Left colon (tissue), 2 donors: ENCODE data around the gene GNAZ. TPM values are rescaled to one million over a fixed set of nuclear protein-coding genes. Genes with fewer than 3 reads are reported as not detected.
A peak's percentile ranks its signal among the peaks of the same experiment; 100 is the strongest.

Experiments used
- ATAC-seq: fragments of 200-7000 bp; cut with Tn5 transposase; one replicate; pipeline ENCODE4 v1.9.1; 2020; ENCODE audit warnings: mild to moderate bottlenecking, moderate library complexity
- DNase-seq, 2 donors: peaks; one replicate each; pipeline ENCODE4 v3.0.0-alpha.2; 2020
- intact Hi-C, 2 donors: fragments of 100-400 bp; cut with DNase I in 1 of 2; cut with micrococcal nuclease in 1 of 2; formaldehyde crosslinking; loops; one replicate each; pipeline versions ENCODE4 v1.11.2 to v1.14.0; 2022; cut with DNase I, micrococcal nuclease
- total RNA-seq, 2 donors: library from RNA; stranded (reverse); fragmentation: NEBNext Ultra II Directional; extraction: Animal tissue kit (Norgen Biotek cat#: 25700); gene quantifications; one replicate each; pipeline ENCODE4 v1.2.1, GENCODE V29; 2021
- donor health status: DM: no; HTN: no; CAD: no.
- donor health status: DM: yes; HTN: yes; CAD: no.

The GNAZ gene
- total RNA-seq, 2 donors from 2014 or later: 1.0 to 2.9 TPM

DNA sequence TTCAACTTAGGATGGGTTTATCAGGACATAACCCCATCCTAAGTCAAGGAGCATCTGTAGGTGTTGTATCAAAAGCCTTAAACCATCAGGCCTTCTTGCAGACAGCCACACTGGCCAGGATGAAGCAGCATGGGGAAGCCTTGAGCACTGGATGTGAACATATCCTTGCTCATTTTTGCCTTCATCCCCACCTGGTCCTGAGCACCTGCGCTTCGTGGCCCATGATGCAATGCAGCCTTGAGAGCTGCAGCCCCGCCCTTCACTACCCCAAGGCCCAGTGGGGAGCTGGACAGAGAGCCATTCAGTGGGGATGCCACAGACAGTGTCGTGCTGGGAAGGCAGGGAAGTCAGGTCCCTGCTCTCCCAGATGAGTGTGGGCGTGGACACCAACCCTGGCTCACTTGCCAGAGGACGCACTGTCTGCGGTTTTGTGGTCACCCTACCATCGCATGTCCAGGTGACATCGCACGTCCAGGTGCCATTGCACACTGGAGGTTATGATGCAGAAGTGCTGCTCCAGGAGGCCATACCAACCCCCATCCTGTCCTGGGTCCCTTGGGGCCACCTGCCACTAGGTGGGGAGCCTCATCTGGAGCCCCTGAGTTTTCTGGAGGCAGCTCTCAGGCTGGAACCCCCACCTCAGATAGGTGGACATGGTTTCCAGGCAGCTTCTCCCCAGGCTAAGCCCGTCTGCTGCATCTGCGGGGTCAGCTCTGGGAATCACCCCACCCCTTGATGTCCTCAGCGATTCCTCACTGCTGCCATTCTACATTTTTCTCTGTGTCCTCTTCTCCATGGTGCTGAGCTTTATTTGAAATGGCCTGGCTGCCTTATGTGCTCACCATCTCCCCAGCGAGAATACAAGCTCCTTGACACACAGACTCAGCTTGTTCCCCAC, 14.4 kb downstream of the GNAZ start:
- ATAC-seq (no peak), DNase-seq (no peak)
- intact Hi-C loops: no loop called here

DNA sequence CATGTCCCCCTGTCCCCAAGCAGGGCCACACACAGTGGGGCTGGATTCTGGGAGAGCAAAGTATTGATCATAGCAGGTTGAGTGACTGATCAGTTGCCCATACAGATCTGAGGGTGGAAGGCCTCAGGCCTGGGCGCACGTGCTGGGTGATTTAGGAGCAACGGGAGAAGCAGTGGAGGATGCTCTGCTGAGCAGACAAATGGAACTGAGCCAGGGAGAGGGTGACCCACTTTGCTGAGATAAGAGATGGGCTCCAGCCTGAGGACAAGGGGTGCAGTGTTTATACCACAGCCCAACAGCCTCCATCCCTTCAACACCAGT, 15.0 kb downstream of the GNAZ start:
- no peak for DNase-seq
- no peak for ATAC-seq
- intact Hi-C loops: no loop called here

DNA sequence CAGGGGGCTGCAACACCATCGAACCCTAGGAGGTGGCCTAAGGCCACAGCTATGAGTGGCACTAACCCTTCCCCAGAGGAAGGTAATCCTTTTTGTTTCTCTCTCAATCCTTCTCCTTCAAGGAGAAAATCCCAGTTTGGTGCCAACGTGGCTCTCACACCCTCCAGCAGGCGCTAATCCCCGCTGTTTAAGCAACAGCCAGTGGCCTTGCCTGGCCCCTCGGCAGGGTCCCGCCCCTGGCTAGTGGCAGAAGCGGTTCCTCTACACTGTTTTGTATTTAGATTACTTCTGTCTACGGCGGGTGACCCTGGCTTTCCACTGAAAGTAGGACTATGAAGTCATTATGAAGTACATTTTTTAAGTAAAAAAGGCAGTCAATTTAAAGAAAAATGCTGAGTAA, 15.5 kb downstream of the GNAZ start:
- DNase-seq (no peak), ATAC-seq (no peak)
- intact Hi-C loops: no loop called here

DNA sequence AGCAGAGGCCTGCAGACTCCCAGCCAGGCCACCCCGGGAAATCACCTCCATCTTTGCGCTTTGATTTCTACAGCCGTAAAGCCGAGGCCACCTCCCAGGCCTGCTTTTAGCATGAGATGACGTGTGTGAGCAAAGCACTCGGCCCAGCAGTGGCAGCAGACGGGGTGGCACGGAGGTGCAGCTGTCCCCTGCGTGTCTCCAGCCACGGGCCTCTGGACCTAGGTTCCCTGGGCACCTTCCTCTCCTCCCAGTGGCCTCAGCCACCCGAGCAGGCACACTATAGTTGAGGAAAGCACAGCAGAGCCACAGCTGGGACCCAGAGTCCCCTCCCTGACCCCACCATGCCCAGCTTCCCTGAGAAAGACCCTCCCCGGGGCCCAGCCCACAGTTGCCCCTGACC, 15.9 kb downstream of the GNAZ start:
- intact Hi-C loops: no loop called here
- ATAC-seq (no peak), DNase-seq (no peak)

DNA sequence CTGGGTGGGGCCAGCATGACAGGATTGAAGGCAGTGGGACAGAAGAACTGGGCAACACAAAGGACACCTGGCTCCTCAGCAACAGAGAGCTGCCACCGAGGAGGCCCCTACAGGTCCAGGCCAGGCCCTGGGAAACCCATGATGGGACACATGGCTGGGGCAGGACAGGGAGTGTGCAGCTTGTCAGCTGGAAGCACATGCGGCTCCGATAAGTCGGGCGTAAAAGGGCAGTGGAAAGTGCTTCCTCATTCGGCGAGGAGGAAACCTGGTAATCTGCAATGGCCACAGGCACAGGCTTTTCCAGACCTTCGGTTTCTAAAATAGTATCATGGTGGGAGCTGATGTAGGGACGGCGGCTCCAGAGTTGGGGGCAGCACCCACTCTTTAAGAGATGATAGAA, 16.5 kb downstream of the GNAZ start:
- ATAC-seq: no peak
- DNase-seq: no peak
- intact Hi-C loops: no loop called here

DNA sequence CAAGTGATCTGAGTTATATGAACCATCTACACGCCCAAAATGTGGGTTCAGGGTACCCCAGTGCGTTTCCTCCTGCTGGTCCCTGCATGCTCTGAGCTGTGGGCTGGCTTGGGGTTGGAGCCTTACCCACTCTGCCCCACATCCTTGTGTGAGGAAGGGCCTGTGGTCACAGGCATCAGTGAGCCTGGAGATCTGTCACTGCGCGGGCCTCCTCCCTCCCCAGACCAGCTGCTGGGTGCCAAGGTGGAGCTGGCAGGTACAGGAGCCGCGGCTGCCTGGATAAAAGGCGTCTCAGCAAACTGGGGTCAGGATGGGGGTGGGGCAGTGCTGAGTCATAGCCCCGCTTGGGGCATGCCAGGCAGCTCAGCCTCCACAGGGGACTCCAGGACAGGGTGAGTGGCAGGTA, 17.9 kb downstream of the GNAZ start:
- no peak for ATAC-seq
- no peak for DNase-seq
- intact Hi-C loops: no loop called here

DNA sequence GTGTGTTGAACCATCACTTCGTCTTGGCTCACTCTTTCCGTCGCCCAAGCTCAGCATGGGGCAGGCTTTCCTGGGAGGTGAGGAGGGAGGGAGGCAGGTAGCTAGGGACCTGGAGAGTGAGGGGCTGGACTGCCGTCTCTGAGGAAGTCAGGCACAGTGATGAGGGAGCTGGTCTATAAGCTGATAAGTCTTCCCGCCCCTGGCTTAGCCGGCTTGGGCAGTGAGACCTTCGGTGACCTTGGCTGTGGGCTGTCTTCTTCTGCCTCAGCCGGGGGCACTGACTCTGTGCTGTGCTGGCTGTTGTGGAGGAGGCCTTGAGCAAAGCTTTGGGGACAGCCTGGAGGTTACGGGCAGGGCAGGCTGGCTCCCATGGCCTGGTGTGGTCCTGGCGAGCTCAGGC, 18.7 kb downstream of the GNAZ start:
- intact Hi-C loops: no loop called here
- ATAC-seq (no peak), DNase-seq (no peak)

DNA sequence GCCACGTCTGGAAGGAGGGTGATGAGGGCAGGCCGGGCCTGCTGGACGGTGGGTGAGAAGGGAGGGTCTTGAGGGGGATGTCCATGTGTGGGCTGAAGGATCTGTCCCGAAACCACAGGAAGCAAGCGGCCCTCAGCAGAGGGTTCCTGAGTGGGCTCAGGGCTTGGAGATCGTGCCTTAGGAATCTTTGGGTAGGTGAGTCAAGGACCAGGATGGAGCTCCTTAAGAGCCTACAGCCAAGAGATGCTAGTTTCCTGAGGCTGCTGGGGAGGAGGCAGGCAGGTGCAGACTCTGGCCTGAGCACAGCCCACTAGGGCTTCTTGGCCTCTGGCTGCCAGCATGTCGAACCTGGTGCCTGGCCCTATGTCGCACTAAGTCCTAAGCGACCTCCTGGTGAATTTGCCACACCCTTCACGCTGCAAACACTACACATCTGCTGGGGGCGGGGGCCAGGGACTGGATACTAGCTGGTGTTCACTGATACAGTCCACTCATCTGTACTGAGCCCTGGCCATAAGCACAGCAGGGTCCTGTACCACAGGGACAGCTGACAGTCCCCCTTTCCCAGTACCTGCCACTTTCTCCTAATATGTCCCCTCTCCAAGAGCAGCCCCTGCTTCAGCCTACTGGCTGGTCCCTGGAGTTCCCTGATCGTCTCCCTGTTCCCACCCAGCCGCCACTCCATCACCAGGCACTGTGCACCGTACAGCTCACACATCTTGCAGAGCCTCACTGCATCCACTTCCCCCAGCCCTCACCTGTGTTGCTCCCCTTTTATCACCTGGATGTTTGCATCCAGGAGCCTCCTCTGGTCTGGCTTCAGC, 19.5 kb downstream of the GNAZ start:
- peak; percentile 21 for ATAC-seq
- intact Hi-C loops: no loop called here
- no peak for DNase-seq

DNA sequence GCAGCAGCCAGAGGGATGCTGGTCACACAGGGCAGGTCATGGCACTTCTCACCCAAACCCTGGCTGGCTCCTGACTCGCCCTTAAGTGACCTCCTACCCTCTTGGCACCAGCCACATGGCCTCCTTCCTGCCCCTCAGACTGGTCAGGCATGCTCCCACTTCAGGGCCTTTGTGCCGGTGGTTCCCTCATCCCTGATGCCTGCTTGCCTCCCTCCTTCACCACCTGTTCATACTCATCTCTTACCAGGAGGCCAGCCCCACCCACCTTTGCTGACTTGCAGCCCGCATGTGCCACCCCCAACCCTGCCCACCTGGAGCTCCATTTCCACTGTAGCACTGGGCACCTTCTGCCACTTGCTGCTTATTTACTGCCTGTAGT, 20.1 kb downstream of the GNAZ start:
- intact Hi-C loops: no loop called here
- no peak for ATAC-seq
- DNase-seq: no peak

DNA sequence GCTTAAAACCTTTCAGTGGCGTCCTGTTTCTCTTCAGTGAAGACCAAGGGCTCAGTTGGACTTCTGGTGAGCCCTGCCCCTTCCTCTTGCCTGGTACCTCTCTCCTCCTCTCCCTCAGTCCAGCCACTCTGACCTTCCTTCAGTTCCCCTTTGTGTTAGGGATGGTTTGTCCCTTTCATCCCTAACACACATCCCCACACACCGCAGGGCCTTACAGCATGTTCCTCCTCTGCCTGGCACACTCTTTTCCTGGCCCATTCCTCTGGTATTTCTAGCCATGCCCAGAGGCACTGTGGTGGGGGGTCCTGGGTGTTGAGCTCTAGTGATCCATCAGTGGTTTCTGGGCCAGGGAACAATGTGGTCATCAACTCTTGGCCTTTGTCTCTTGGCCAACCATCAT, 21.4 kb downstream of the GNAZ start:
- no peak for ATAC-seq
- DNase-seq: no peak
- intact Hi-C loops: no loop called here

DNA sequence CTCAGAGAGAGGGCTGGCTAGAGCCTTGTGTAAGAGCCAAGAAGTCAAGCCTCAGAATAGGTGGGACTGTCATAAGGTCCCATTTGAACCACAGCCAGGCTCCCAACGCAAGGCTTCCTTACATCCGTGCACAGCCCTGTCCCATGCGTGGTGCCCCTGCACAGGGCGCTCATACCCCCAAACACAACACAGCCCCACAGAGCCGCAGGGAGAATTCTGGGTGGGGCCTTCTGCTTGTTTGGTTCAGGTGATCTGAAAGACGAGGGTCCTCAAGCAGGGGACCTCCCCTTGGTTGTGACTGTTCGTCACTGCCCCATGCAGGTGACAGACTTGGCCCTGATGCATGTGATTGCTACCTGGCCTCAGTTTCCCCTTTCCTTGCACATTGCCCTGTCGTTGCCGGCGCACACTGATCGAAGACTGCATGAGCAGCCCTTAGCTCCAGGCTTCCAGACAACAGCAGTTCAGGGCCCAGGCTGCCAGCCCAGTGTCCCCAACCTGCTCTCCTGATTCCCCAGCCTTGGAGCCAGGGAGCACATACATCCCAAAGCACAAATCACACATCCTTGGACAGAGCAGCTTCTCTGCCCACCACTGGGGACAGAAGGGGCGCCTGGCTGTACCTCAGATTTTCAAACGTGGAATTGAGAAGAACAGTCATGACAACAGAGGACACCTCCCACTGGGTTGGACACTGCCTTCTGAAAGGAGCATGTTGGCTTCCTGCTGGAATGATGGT, 22.1 kb downstream of the GNAZ start:
- DNase-seq (no peak), ATAC-seq (no peak)
- intact Hi-C loops: no loop called here

DNA sequence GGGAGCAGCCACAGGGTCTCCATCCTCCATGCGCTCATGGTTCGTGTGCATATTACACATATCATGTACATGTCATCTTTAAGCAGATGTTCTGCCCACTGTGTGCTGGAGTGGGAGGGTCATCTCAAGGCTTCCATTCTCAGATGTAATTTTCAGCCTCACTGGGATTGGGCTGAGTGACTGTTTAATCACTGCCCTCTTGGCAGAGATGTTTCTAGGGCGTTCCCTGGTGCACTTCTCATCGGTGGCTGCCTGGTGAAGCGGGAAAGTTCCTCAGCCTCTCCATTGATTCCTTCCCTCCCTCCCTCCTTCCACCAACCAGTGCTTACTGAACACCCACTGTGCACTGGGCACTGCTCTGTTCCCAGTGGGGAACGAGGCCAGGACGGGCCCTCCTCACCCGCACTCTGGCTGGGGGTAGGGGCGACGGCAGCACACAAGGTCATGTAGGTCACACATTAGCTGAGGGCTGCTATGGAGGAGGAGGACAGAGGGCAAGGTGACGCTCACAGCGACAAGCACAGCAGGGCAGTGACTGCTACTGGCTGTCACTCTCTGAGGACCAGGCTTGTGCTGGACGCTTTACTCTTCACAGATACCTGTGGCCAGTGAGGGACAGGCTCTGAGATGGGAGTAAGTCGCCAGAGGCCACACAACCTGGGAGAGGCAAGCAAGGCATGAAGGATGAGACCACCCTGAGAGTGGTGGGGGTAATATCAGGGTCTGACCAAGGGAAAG, 22.9 kb downstream of the GNAZ start:
- intact Hi-C loops: no loop called here

DNA sequence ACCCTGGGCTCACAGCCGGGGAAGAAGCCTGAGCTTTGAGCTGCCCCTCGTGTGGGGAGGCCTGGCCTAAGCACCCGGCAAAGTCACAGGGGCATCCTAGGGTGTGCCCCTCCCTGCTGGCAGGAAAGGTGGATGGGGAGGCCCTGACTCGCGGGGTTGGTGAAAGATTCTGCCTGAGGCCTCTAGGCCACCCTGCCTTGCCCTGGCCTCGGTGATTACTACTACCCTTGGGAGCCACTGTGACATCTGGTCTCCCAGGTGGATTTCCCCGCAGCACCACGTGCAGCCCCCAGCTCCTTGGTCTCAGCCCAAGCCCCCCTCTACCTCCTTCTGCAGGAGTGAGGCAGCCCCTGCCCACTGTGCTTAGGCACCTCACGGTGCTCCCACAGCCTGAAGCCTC, 23.9 kb downstream of the GNAZ start:
- DNase-seq (no peak), ATAC-seq (no peak)
- intact Hi-C loops: no loop called here

More for the DNA sequence above, 22.9 kb downstream of the GNAZ start:
- DNase-seq: no peak
- no peak for ATAC-seq

DNA sequence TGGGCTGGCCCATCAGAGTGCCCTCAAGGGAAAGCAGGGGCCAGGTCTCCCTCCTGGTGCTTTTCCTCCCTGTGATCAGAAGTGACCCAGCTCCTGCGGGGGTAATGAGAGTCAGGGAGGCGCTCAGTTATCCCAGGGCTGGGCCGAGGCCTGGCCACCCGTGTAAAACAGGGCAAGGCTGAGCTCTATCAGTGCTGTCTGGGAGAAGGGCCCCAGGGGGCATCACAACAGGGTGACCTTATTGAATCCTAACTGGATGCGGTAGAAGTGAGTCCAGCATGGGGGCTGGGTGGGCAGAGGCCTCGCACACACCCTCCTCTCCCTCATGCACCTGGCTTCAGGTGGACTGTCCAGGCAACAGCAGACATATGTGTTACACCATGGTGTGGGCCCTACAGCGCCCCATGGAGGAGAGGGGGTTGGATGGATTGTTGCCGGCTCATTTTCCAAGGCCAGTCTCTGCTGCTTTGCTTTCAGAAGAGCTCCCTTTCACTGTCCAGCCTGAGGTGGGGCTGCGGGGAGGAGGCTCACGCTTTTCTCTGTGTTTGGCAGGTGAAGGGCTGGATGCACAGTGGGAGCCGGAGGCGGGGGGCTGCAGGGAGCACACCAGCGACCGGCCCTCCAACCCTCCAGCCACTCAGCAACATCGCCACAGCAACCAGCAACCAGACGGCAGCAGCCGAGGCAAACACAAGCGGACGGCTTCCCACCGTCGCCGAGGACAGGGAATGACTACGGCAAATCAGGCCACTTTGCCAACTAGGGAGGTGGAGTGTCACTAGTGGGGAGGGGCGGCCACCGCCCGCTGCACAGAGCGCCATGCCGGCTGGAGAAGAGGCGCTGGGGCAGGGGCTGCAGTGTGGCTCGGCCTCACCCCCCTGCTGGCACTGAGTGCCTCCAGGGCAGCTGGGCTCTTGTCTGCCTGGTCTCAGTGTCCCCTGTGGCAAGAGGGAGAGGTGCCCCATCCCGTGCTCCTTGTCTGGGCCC, 24.7 kb downstream of the GNAZ start:
- intact Hi-C loops: no loop called here
- DNase-seq (no peak), ATAC-seq (no peak)

DNA sequence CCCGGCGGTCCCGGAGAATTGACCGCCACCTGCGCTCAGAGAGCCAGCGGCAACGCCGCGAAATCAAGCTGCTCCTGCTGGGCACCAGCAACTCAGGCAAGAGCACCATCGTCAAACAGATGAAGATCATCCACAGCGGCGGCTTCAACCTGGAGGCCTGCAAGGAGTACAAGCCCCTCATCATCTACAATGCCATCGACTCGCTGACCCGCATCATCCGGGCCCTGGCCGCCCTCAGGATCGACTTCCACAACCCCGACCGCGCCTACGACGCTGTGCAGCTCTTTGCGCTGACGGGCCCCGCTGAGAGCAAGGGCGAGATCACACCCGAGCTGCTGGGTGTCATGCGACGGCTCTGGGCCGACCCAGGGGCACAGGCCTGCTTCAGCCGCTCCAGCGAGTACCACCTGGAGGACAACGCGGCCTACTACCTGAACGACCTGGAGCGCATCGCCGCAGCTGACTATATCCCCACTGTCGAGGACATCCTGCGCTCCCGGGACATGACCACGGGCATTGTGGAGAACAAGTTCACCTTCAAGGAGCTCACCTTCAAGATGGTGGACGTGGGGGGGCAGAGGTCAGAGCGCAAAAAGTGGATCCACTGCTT, 25.5 kb downstream of the GNAZ start:
- DNase-seq (no peak), ATAC-seq (no peak)
- intact Hi-C loops: no loop called here

DNA sequence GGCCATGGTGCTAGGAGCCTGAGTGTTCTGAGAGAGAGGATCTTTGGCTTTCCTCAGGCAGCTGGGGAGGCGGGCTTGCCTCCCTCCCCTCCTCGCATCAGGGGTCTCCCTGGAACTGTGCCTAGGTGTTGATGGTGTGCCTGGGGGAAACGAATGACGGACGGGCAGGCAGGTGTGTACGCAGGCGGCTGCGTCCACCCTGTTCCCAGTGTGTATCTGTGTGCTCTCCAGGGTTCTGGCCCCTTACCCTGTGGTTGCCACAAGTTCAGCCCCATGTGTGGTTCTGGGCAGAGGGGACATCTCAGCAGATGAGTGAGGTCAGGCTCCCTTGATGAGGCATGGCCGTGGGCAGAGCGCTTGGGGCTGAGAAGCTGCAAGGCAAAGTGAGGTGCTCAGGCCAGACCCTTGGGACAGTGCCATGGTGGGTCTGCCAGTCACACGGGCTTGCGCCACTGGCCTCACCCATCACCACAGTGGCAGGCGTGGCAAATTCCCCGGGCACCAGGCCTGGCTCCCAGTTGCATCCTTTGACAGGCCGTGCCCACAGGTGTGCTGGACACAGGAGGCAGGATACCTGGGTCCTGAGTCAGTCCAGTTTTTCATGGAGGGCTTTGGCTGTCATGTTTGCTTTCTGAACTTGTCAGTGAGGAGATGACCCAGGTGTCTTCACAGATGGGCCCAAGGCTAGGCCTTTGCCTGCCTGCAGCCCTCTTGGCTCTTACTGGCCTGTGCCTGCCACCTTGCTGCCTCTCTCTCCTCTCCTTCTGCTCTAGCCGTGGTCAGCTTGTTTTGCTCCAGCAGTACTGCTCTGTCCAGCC, 27.3 kb downstream of the GNAZ start:
- ATAC-seq (no peak), DNase-seq (no peak)
- intact Hi-C loops: no loop called here

DNA sequence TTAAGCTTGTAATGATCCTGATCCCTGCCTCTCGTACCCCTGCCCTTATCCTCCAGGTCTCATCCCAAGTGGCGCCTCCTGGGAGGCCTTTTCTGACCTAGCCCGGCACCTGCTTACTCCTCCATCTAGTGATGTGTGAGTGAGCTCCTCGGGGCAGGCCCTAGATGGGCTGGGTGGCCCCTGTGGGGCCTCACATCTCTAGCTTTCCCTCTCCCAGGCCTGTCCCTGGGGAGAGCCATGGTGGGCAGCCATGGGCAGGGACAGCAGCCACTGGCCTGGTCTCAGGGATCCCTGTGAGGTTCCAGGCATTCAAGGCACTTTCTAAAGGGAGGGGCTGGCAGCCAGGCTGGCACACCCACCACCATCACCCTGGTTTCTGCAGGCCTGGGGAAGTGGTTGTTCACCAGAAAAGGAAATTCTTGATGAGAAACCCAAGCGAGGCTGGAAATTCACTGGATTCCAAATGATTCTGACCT, 27.9 kb downstream of the GNAZ start:
- intact Hi-C loops: no loop called here
- DNase-seq (no peak), ATAC-seq (no peak)
